Vagina (tissue), 2 donors: ENCODE measurements around the gene ASB8.
A peak's percentile ranks its signal among the peaks of the same experiment; 100 is the strongest.

ENCODE experiments used
- POLR2A ChIP-seq, 2 donors: fragments of 450-650 bp; IDR thresholded peaks; one replicate each; pipeline ENCODE4 v1.6.1; 2017; ENCODE audit warnings: antibody characterized with exemption in 2 of 2, mild to moderate bottlenecking in 2 of 2, moderate library complexity in 2 of 2
- POLR2AphosphoS5 ChIP-seq, 2 donors: sonication (generic); formaldehyde crosslinking; IDR thresholded peaks; one replicate each; pipeline ENCODE4 v1.9.0; 2017; ENCODE audit warnings: antibody characterized with exemption in 2 of 2, mild to moderate bottlenecking in 2 of 2, low read depth in 1 of 2; ENCODE audit not compliant: insufficient read depth in 1 of 2
- TF ChIP-seq, protein P1 (sequence below), 3 experiments: fragments of 450-650 bp in 2 of 3; fragments of 200-600 bp in 1 of 3; sonication (generic) in 1 of 3; IDR thresholded peaks; one replicate each; pipeline ENCODE4 v1.5.1; 2017 to 2019; ENCODE audit warnings: antibody characterized with exemption in 3 of 3, mild to moderate bottlenecking in 2 of 3, moderate library complexity in 2 of 3

GRCh38 chr12:48157018-48157888 is at the start of gene ASB8:
- TF ChIP-seq, protein P1, sequence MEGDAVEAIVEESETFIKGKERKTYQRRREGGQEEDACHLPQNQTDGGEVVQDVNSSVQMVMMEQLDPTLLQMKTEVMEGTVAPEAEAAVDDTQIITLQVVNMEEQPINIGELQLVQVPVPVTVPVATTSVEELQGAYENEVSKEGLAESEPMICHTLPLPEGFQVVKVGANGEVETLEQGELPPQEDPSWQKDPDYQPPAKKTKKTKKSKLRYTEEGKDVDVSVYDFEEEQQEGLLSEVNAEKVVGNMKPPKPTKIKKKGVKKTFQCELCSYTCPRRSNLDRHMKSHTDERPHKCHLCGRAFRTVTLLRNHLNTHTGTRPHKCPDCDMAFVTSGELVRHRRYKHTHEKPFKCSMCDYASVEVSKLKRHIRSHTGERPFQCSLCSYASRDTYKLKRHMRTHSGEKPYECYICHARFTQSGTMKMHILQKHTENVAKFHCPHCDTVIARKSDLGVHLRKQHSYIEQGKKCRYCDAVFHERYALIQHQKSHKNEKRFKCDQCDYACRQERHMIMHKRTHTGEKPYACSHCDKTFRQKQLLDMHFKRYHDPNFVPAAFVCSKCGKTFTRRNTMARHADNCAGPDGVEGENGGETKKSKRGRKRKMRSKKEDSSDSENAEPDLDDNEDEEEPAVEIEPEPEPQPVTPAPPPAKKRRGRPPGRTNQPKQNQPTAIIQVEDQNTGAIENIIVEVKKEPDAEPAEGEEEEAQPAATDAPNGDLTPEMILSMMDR (IDR thresholded peaks at IDR 0.05) = peak; percentile 34 to 59 (median 34)
- TF ChIP-seq POLR2A (IDR thresholded peaks at IDR 0.05) (peak in 1 of 2 donors; percentile 41), POLR2AphosphoS5 (IDR thresholded peaks at IDR 0.05; ENCODE audit: insufficient read depth in 1 of 2, low read depth in 1 of 2) (peak; percentile 88 to 96)
